OCI-LY7 (cell line): Measurements from ENCODE around the gene DDN. TPM values are rescaled to one million over a fixed set of nuclear protein-coding genes. Genes with fewer than 3 reads are reported as not detected.

Experiments
- BruUV-seq: library from RNA; stranded (reverse); fragments of 400-500 nt; replicated peaks from 2 replicates; lab custom pipeline; 2021; lab: Mats Ljungman, UMichigan
- CTCF ChIA-PET: fragments of 300-600 bp; sonication (Branson Sonifier 250); formaldehyde crosslinking; loops from one replicate; lab custom pipeline; 2022; ENCODE audit warnings: antibody characterized with exemption; ENCODE audit not compliant: unreplicated experiment; lab: Charles Lee
- POLR2A ChIA-PET: fragments of 300-600 bp; sonication (Branson Sonifier 250); formaldehyde crosslinking; loops from one replicate; lab custom pipeline; 2022; ENCODE audit warnings: antibody characterized with exemption; lab: Charles Lee
- DNase-seq: peaks from one replicate; pipeline ENCODE4 v3.0.0-alpha.2; 2015; ENCODE audit warnings: low spot score
- H2AFZ ChIP-seq: fragments of 200-600 bp; sonication (generic), shearing (Covaris generic); 2 replicates; pipeline ENCODE4 v1.6.1; 2014; ENCODE audit warnings: mild to moderate bottlenecking, antibody characterized with exemption, low read length, moderate library complexity
- H3K27ac ChIP-seq: fragments of 200-600 bp; sonication (generic); 2 replicates; pipeline ENCODE4 v1.5.1; 2014; ENCODE audit warnings: mixed run types, low read depth, mild to moderate bottlenecking, moderate library complexity, low read length, inconsistent platforms; ENCODE audit not compliant: poor library complexity, severe bottlenecking
- H3K36me3 ChIP-seq: fragments of 200-600 bp; sonication (generic); 2 replicates; pipeline ENCODE4 v1.6.1; 2014; ENCODE audit warnings: mild to moderate bottlenecking, antibody characterized with exemption, low read length, moderate library complexity, mixed read lengths; ENCODE audit not compliant: insufficient read depth
- H3K4me1 ChIP-seq: fragments of 200-600 bp; sonication (generic); 2 replicates; pipeline ENCODE4 v1.5.1; 2014; ENCODE audit warnings: mild to moderate bottlenecking, low read length; ENCODE audit not compliant: insufficient read depth, poor library complexity, severe bottlenecking
- H3K4me2 ChIP-seq: fragments of 200-600 bp; sonication (generic); 2 replicates; pipeline ENCODE4 v1.6.1; 2014; ENCODE audit warnings: mild to moderate bottlenecking, low read length
- H3K4me3 ChIP-seq: fragments of 200-600 bp; sonication (generic); 2 replicates; pipeline ENCODE4 v1.5.1; 2014; ENCODE audit warnings: mild to moderate bottlenecking, low read depth, low read length; ENCODE audit not compliant: poor library complexity, severe bottlenecking
- H3K79me2 ChIP-seq: fragments of 200-600 bp; sonication (generic); 2 replicates; pipeline ENCODE4 v1.6.1; 2016; ENCODE audit warnings: low read depth, mild to moderate bottlenecking, low read length, moderate library complexity, mixed read lengths; ENCODE audit not compliant: insufficient read depth
- H3K9me2 ChIP-seq: fragments of 200-600 bp; sonication (generic); 2 replicates; pipeline ENCODE4 v1.6.1; 2016; ENCODE audit warnings: mild to moderate bottlenecking, low read length, mixed read lengths; ENCODE audit not compliant: insufficient read depth
- H3K9me3 ChIP-seq: fragments of 200-600 bp; sonication (generic); 2 replicates; pipeline ENCODE4 v1.6.1; 2014; ENCODE audit warnings: mild to moderate bottlenecking, mixed run types, low read length, mixed read lengths
- H4K20me1 ChIP-seq: fragments of 200-600 bp; sonication (generic); 2 replicates; pipeline ENCODE4 v1.6.1; 2014; ENCODE audit warnings: mild to moderate bottlenecking, antibody characterized with exemption, low read length, moderate library complexity, mixed read lengths; ENCODE audit not compliant: insufficient read depth
- CTCF ChIP-seq: fragments of 200-600 bp; sonication (generic); conservative IDR thresholded peaks from 2 replicates; pipeline ENCODE4 v1.5.1; 2014; ENCODE audit warnings: mild to moderate bottlenecking, antibody characterized with exemption, low read length, moderate library complexity, mixed read lengths
- EZH2phosphoT487 ChIP-seq: fragments of 200-600 bp; sonication (generic); IDR thresholded peaks from 2 replicates; pipeline ENCODE4 v1.6.1; 2018; ENCODE audit warnings: low read depth, borderline replicate concordance, mild to moderate bottlenecking, mixed run types, antibody characterized with exemption, low read length, moderate library complexity, mixed read lengths
- intact Hi-C: fragments of 100-400 bp; cut with micrococcal nuclease; formaldehyde crosslinking; loops from one replicate; pipeline ENCODE4 v1.10.0; 2022; ENCODE audit not compliant: unreplicated experiment
- total RNA-seq, 2 experiments: library from RNA; depleted of rRNA in 1 of 2; stranded (reverse); fragments of >200 nt in 1 of 2; shearing (Covaris generic) in 1 of 2; gene quantifications; 2 replicates each; pipeline ENCODE4 v1.2.3, GENCODE V29; 2014 to 2022

Gene DDN
- total RNA-seq, 2 experiments from 2014 or later, result 0.13 TPM; not detected in 1

DNA sequence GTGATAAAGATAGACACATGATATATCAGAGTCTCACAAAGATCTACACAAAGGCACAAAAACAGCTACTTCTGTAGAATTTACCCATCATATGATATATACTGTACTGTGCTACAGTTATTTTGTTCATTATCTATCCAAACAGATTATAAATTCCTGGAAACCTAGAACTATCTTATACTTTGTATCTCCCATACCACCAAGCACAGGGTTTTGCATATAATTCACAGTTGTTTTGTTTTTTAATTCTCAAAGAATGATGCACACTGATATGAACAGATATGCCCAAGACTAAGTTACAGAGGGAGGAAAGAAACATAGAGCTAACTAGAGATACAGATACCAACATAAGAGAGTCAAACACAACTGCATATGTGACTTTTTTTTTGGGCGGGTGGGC lies 16.0 kb upstream of the DDN start:
- ChIA-PET CTCF (interaction anchor here (2.0 kb wide), 1 partner anchor 18 kb away, joined by 9 read pairs; no protein-coding TSS in a partner anchor), POLR2A (interaction anchor here (0.5 kb wide), 2 partner anchors 58 to 115 kb away, joined by 3 to 4 read pairs; partner anchors contain the start of gene ARF3)
- Histone ChIP-seq H3K4me3 (no peak overlapping the region), H3K27ac (no peak overlapping the region), H3K9me2 (no peaks in the 10 kb centered on the region), H2AFZ (no peak overlapping the region), H3K4me1 (peaks cover 22% of the 10 kb centered on the region), H3K4me2 (no peak overlapping the region), H3K36me3 (peaks cover 17% of the 10 kb centered on the region), H4K20me1 (no peaks in the 10 kb centered on the region), H3K9me3 (no peaks in the 10 kb centered on the region), H3K79me2 (peaks cover 6% of the 10 kb centered on the region; the same call in 1 of the 2 replicates)
- no peak for DNase-seq
- TF ChIP-seq CTCF (no peak), EZH2phosphoT487 (no peak)
- no TSS peak for BruUV-seq
- intact Hi-C loops, result loop anchor here (5.0 kb wide), 1 partner anchor 117 kb away; the partner anchor contains the start of gene TUBA1B

GRCh38 chr12:49014547-49014946 lies 15.4 kb upstream of the DDN start:
- peaks cover 20% of the 10 kb centered on the region for H3K36me3 ChIP-seq
- no peaks in the 10 kb centered on the region for H3K9me2 ChIP-seq
- no peak overlapping the region for H2AFZ ChIP-seq
- intact Hi-C loops, result no loop called here
- no peak overlapping the region for H3K4me3 ChIP-seq
- no peak for DNase-seq
- H3K4me1 ChIP-seq, result peaks cover 16% of the 10 kb centered on the region
- no peaks in the 10 kb centered on the region for H3K9me3 ChIP-seq
- ChIA-PET CTCF (interaction anchor here (2.0 kb wide), 1 partner anchor 18 kb away, joined by 9 read pairs; no protein-coding TSS in a partner anchor), POLR2A (interaction anchor here (0.5 to 0.7 kb wide), 3 partner anchors 57 to 118 kb away, joined by 3 to 4 read pairs (median 3); partner anchors contain the start of gene ARF3)
- H4K20me1 ChIP-seq, result no peaks in the 10 kb centered on the region
- H3K4me2 ChIP-seq, result no peak overlapping the region
- peaks cover 6% of the 10 kb centered on the region; the same call in 1 of the 2 replicates for H3K79me2 ChIP-seq
- no peak overlapping the region for H3K27ac ChIP-seq
- TF ChIP-seq CTCF, result no peak
- TF ChIP-seq EZH2phosphoT487, result no peak
- BruUV-seq, result no TSS peak

GRCh38 chr12:49013428-49013827 lies 14.3 kb upstream of the DDN start:
- Histone ChIP-seq H3K9me2 (no peaks in the 10 kb centered on the region), H3K4me3 (no peak overlapping the region), H3K4me2 (no peak overlapping the region), H2AFZ (no peak overlapping the region), H3K36me3 (peaks cover 20% of the 10 kb centered on the region), H3K9me3 (no peaks in the 10 kb centered on the region), H4K20me1 (no peaks in the 10 kb centered on the region), H3K27ac (no peak overlapping the region), H3K79me2 (peaks cover 6% of the 10 kb centered on the region; the same call in 1 of the 2 replicates), H3K4me1 (peaks cover 9% of the 10 kb centered on the region)
- no TSS peak for BruUV-seq
- no peak for DNase-seq
- TF ChIP-seq CTCF (no peak), EZH2phosphoT487 (no peak)
- intact Hi-C loops, result no loop called here
- ChIA-PET CTCF (no interaction called here), POLR2A (no interaction called here)
